Ovary (tissue), 9 donors: ENCODE measurements around the gene STX16. TPM values are rescaled to one million over a fixed set of nuclear protein-coding genes. Genes with fewer than 3 reads are reported as not detected.

Experiments used
- DNase-seq, 5 donors: peaks; one replicate each; pipeline ENCODE4 v3.0.0-alpha.2; 2019 to 2020
- H3K27ac ChIP-seq, 2 donors: fragments of 200-600 bp; one replicate each; pipeline versions ENCODE4 v1.5.1 to v1.8.0; 2019 to 2022
- H3K27me3 ChIP-seq: fragments of 200-600 bp; one replicate; pipeline ENCODE4 v1.8.0; 2022
- H3K36me3 ChIP-seq: fragments of 200-600 bp; sonication (generic); one replicate; pipeline ENCODE4 v1.5.1; 2019
- H3K4me1 ChIP-seq: one replicate; pipeline ENCODE4 v1.8.1; 2013; ENCODE audit warnings: mild to moderate bottlenecking, moderate library complexity; ENCODE audit not compliant: insufficient read depth
- H3K4me3 ChIP-seq: fragments of 200-600 bp; sonication (generic); one replicate; pipeline ENCODE4 v1.5.1; 2017
- H3K9me3 ChIP-seq, 2 donors: fragments of 200-600 bp in 1 of 2; sonication (generic) in 1 of 2; one replicate each; pipeline versions ENCODE4 v1.5.1 to v1.8.1; 2013 to 2019; ENCODE audit warnings: mild to moderate bottlenecking in 1 of 2, moderate library complexity in 1 of 2
- EP300 ChIP-seq: sonication (generic); formaldehyde crosslinking; IDR thresholded peaks from one replicate; pipeline ENCODE4 v1.6.1; 2017; ENCODE audit warnings: antibody characterized with exemption
- POLR2A ChIP-seq: fragments of 450-650 bp; IDR thresholded peaks from one replicate; pipeline ENCODE4 v1.6.1; 2017; ENCODE audit warnings: antibody characterized with exemption, mild to moderate bottlenecking, moderate library complexity
- WGBS, 3 donors: extraction: QIAGEN DNeasy Blood & Tissue Kit in 1 of 3; methylation state at CpG; one replicate each; pipeline versions ENCODE4 v1.1.5 to v1.1.7; 2013 to 2017; 5-methylcytosine and 5-hydroxymethylcytosine counted together
- intact Hi-C, 4 donors: fragments of 100-400 bp; cut with DNase I; formaldehyde crosslinking; loops; one replicate each; pipeline versions ENCODE4 v1.11.0 to v1.15.1; 2022 to 2023
- polyA plus RNA-seq, 2 donors: library from polyadenylated mRNA; stranded (reverse); fragments of 200-250 nt in 1 of 2; fragments of 350-450 nt in 1 of 2; fragmentation: Illumina TruSeq in 1 of 2; extraction: RNeasy Lipid Tissue Mini Kit (QIAGEN cat#74804) in 1 of 2; gene quantifications; one replicate each; pipeline ENCODE4 v1.2.3, GENCODE V29; 2013 to 2014
- total RNA-seq, 7 donors: library from RNA; depleted of rRNA in 2 of 7; stranded (reverse); fragments of >200 nt in 2 of 7; fragmentation: NEBNext Ultra II Directional in 3 of 7; extraction: Animal tissue kit (Norgen Biotek cat#: 25700) in 3 of 7; gene quantifications; one replicate each; pipeline versions ENCODE4 v1.1.0 to v1.2.4, GENCODE V29; 2016 to 2023
- TF ChIP-seq, protein P1 (sequence below), 3 donors: fragments of 450-650 bp in 2 of 3; fragments of 200-600 bp in 1 of 3; IDR thresholded peaks; one replicate each; pipeline versions ENCODE4 v1.5.1 to v1.8.0; 2016 to 2022; ENCODE audit warnings: antibody characterized with exemption in 3 of 3, mild to moderate bottlenecking in 1 of 3
- donor health status: DM: no; HTN: no; CAD: no; lungs with moderate emphysema.
- donor health status: DM: no; HTN: no; CAD: no.
- donor health status: Bipolar disorder and iron deficiency.
- donor health status: DM: yes; HTN: yes; CAD: no.
- donor health status: DM: no; HTN: no; CAD: no.
- donor health status: DM: yes; HTN: yes; CAD: no.

The STX16 gene
- total and polyA plus RNA-seq, 9 donors: 31.9 to 55.8 (median 46.5) TPM

DNA sequence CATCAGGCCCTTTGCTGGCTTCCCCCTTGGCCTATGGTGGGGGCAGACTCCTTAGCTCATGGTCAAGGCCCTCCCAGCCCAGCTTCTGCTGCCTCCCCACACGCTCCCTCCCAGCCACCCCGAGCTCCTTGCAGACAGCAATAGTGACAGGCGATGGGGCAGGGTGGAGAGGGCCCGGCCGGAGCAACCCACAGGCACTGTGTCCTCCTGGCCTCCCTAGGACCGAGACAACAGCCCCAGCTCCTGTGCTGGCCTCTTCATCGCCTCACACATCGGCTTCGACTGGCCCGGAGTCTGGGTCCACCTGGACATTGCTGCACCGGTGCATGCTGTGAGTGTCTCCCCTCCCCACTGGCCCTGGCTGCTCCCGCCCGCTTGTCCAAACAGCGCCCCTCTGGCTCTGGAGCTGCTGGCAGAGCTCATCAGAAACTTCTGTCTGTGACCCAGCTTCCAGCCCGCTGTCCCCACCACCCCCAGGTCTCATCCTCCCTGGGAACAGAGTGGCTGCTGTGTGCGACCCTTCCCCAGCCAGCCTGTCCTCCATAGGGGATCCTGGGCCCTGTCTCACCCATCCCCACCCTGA is 63.3 kb downstream of the STX16 start:
- no peak for TF ChIP-seq EP300
- no peak for TF ChIP-seq POLR2A
- TF ChIP-seq, protein P1, sequence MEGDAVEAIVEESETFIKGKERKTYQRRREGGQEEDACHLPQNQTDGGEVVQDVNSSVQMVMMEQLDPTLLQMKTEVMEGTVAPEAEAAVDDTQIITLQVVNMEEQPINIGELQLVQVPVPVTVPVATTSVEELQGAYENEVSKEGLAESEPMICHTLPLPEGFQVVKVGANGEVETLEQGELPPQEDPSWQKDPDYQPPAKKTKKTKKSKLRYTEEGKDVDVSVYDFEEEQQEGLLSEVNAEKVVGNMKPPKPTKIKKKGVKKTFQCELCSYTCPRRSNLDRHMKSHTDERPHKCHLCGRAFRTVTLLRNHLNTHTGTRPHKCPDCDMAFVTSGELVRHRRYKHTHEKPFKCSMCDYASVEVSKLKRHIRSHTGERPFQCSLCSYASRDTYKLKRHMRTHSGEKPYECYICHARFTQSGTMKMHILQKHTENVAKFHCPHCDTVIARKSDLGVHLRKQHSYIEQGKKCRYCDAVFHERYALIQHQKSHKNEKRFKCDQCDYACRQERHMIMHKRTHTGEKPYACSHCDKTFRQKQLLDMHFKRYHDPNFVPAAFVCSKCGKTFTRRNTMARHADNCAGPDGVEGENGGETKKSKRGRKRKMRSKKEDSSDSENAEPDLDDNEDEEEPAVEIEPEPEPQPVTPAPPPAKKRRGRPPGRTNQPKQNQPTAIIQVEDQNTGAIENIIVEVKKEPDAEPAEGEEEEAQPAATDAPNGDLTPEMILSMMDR (IDR thresholded peaks at IDR 0.05): no peak
- DNase-seq: peak in 3 of 5 donors; percentile 12 to 23 (median 15)
- WGBS, 3 donors: 87 to 92% (median 88%) methylated on average over 16 of the region's 16 CpGs
- H3K36me3 ChIP-seq: no peaks in the 10 kb centered on the region
- intact Hi-C loops: no loop called here
- H3K4me1 ChIP-seq: no peaks in the 10 kb centered on the region
- H3K27ac ChIP-seq: no peak overlapping the region
- H3K4me3 ChIP-seq: no peak overlapping the region
- no peaks in the 10 kb centered on the region for H3K27me3 ChIP-seq
- no peaks in the 10 kb centered on the region for H3K9me3 ChIP-seq

DNA sequence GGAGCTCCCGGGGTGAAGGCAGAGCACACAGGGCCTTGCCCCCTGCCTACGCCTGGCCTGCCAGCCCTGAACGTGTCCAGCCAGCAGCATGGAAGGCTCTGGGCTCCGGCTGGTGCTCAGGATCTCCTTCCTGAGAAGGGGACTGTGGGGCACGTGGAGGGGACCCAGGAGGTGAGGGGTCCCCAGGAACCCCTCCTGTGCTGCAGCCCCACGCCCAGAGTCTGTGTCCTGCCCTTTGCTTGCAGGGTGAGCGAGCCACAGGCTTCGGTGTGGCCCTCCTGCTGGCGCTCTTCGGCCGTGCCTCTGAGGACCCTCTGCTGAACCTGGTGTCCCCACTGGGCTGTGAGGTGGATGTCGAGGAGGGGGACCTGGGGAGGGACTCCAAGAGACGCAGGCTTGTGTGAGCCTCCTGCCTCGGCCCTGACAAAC is 63.9 kb downstream of the STX16 start:
- TF ChIP-seq EP300 (no peak), POLR2A (no peak)
- TF ChIP-seq, protein P1 (IDR thresholded peaks at IDR 0.05): no peak
- Histone ChIP-seq H3K4me3 (no peak overlapping the region), H3K27ac (no peak overlapping the region), H3K27me3 (no peaks in the 10 kb centered on the region), H3K36me3 (no peaks in the 10 kb centered on the region), H3K4me1 (no peaks in the 10 kb centered on the region), H3K9me3 (no peaks in the 10 kb centered on the region)
- intact Hi-C loops: no loop called here
- peak in 3 of 5 donors; percentile 6 to 33 (median 10) for DNase-seq
- WGBS, 3 donors: 88 to 89% (median 88%) methylated on average over 13 to 14 of the region's 14 CpGs

DNA sequence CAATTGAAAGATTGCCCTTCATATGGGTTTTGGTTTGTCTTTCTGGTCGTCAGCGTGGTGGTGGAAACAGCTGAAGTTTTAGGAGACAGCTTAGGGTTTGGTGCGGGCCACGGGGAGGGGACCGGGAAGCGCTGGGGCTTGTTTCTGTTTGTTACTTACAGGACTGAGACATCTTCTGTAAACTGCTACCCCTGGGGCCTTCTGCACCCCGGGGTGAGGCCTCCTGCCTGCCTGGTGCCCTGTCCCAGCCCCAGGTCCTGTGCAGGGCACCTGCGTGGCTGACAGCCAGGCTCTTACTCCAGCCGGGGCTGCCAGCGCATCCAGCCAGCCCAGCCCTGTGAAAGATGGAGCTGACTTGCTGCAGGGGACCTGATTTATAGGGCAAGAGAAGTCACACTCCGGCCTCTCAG is 64.3 kb downstream of the STX16 start:
- intact Hi-C loops: no loop called here
- 75 to 82% (median 80%) methylated on average over 11 of the region's 11 CpGs for WGBS, 3 donors
- Histone ChIP-seq H3K36me3 (no peaks in the 10 kb centered on the region), H3K4me3 (no peak overlapping the region), H3K27ac (no peak overlapping the region), H3K9me3 (no peaks in the 10 kb centered on the region), H3K27me3 (no peaks in the 10 kb centered on the region), H3K4me1 (no peaks in the 10 kb centered on the region)
- TF ChIP-seq, protein P1 (IDR thresholded peaks at IDR 0.05): no peak
- TF ChIP-seq EP300 (no peak), POLR2A (no peak)
- peak in 4 of 5 donors; percentile 5 to 21 (median 12) for DNase-seq

DNA sequence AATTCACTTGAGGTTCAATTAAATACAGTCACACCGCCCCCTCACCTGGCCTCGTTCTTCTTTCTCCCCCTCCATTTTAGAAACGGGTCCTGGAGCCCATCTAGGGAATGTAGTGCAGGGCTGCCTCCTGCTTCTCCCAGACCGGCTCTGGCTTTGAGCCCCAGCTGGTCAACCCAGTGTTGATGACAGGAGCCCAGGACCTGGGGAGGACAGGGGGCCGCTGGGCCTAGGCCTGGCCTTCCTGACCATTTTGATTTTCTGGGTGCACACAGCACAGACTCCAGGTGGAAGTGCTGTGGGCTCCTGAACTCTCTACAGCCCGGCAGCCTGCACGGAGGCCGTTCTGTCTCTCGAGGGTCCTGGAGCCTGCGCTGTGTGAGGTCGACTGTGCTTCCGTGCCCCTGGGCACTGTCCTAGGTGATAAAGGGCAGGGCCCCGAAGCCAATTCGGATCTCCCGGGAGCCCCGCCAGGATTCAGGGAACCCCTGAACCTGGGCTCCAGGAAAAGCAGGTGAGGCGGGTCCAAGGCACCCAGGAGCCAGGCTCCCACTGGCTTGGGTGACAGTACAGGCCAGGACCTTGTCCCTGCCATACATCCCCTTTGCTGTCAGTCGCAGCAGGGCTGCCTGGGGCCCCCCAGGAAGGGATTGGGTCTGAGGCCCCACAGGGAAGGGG is 64.9 kb downstream of the STX16 start:
- Histone ChIP-seq H3K27ac (no peak overlapping the region), H3K4me1 (no peaks in the 10 kb centered on the region), H3K4me3 (no peak overlapping the region), H3K9me3 (no peaks in the 10 kb centered on the region), H3K27me3 (no peaks in the 10 kb centered on the region), H3K36me3 (no peaks in the 10 kb centered on the region)
- intact Hi-C loops: no loop called here
- peak in 4 of 5 donors; percentile 5 to 27 (median 13) for DNase-seq
- 77 to 83% (median 82%) methylated on average over 16 to 18 of the region's 18 CpGs for WGBS, 3 donors
- no peak for TF ChIP-seq POLR2A
- TF ChIP-seq EP300: no peak
- TF ChIP-seq, protein P1 (IDR thresholded peaks at IDR 0.05): no peak
